HCT116 (cell line): ENCODE data around the gene PCLO.

Experiments
- CEBPB ChIP-seq: IDR thresholded peaks from 2 replicates; pipeline ENCODE4 v1.6.1; 2012; ENCODE audit warnings: low read depth
- EGR1 ChIP-seq: IDR thresholded peaks from 2 replicates; pipeline ENCODE4 v1.6.1; 2012; ENCODE audit warnings: low read depth
- ELF1 ChIP-seq: IDR thresholded peaks from 2 replicates; pipeline ENCODE4 v1.6.1; 2012; ENCODE audit warnings: low read depth, borderline replicate concordance
- EZH2phosphoT487 ChIP-seq: fragments of 200-600 bp; IDR thresholded peaks from 2 replicates; pipeline ENCODE4 v1.6.1; 2018; ENCODE audit warnings: antibody characterized with exemption, borderline replicate concordance
- POLR2A ChIP-seq: IDR thresholded peaks from 2 replicates; pipeline ENCODE4 v1.7.0; 2011; ENCODE audit warnings: borderline replicate concordance; ENCODE audit not compliant: insufficient read depth, insufficient read length; ENCODE audit errors: extremely low read depth
- RAD21 ChIP-seq: IDR thresholded peaks from 2 replicates; pipeline ENCODE4 v1.6.1; 2012; ENCODE audit warnings: low read depth, mild to moderate bottlenecking
- TF ChIP-seq, protein P1 (sequence below), 3 experiments: fragments of 200-600 bp in 1 of 3; sonication (generic) in 1 of 3; IDR thresholded peaks in 2 of 3; conservative IDR thresholded peaks in 1 of 3; 2 replicates each; pipeline ENCODE4 v1.5.1; 2012 to 2017; ENCODE audit warnings: low read depth in 2 of 3, low read length in 2 of 3, antibody characterized with exemption in 1 of 3, borderline replicate concordance in 1 of 3, control low read depth in 1 of 3, mild to moderate bottlenecking in 1 of 3, mixed read lengths in 1 of 3, mixed run types in 1 of 3, moderate library complexity in 1 of 3; ENCODE audit not compliant: insufficient read depth in 1 of 3
- TF ChIP-seq, protein P2 (sequence below): IDR thresholded peaks from 2 replicates; pipeline ENCODE4 v1.6.1; 2012

DNA sequence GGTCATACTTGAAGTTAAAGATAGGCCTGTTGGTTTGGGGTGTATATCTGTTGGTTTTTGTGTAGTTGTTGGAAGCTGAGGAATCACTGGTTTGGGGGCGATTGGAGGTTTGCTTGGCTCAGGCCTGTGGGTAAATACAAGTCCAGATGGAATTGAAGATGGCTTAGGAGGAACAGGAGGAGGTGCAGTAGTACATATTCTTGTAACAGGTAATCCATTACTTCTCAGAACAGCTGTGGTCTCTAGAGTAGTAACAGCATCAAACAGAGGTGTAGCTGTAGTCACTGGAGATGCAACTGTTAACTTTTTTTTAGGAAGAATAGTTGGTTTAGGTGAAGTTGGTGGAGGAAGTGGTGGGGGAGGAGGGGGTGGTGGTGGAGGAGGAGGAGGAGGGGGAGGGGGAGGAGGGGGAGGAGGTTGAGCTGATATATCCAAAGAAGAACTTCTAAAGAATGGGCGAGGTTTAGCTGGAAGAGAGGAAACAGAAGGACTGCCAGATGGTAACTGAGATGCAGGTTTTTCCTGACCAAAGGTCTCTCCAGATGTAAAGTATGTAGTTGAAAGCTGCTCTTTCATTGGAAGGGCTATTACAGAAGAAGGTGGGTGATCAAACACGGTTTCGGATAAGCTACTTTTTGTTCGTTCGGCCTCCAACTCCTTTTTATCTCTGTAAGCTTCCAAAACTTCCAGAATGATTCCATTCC lies 209.2 kb downstream of the PCLO start:
- TF ChIP-seq, protein P1, sequence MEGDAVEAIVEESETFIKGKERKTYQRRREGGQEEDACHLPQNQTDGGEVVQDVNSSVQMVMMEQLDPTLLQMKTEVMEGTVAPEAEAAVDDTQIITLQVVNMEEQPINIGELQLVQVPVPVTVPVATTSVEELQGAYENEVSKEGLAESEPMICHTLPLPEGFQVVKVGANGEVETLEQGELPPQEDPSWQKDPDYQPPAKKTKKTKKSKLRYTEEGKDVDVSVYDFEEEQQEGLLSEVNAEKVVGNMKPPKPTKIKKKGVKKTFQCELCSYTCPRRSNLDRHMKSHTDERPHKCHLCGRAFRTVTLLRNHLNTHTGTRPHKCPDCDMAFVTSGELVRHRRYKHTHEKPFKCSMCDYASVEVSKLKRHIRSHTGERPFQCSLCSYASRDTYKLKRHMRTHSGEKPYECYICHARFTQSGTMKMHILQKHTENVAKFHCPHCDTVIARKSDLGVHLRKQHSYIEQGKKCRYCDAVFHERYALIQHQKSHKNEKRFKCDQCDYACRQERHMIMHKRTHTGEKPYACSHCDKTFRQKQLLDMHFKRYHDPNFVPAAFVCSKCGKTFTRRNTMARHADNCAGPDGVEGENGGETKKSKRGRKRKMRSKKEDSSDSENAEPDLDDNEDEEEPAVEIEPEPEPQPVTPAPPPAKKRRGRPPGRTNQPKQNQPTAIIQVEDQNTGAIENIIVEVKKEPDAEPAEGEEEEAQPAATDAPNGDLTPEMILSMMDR (IDR thresholded peaks at IDR 0.05 in 2 of 3, conservative IDR thresholded peaks at IDR 0.05 in 1 of 3; ENCODE audit: borderline replicate concordance in 1 of 3, insufficient read depth in 1 of 3, low read depth in 2 of 3, low read length in 2 of 3) = no peak
- no peak for TF ChIP-seq EGR1
- no peak for TF ChIP-seq POLR2A
- TF ChIP-seq, protein P2, sequence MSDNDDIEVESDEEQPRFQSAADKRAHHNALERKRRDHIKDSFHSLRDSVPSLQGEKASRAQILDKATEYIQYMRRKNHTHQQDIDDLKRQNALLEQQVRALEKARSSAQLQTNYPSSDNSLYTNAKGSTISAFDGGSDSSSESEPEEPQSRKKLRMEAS = no peak
- TF ChIP-seq CEBPB = no peak
- no peak for TF ChIP-seq RAD21
- no peak for TF ChIP-seq ELF1
- no peak for TF ChIP-seq EZH2phosphoT487
